ENCODE data around the gene DUSP2.

Gene DUSP2

GRCh38 chr2:96103761-96104486 is 41.3 kb downstream of the DUSP2 start:
- Histone ChIP-seq H3K9me3 (replicated peaks; ENCODE audit: insufficient read depth, low read length) (no peaks in the 10 kb centered on the region), H3K9ac (ENCODE audit: low read length) (no peak overlapping the region), H3K4me1 (ENCODE audit: low read length) (no peaks in the 10 kb centered on the region), H3F3A (ENCODE audit: insufficient read depth, low read length) (no peaks in the 10 kb centered on the region), H4K20me1 (ENCODE audit: insufficient read depth, low read length) (no peaks in the 10 kb centered on the region), H3K36me3 (replicated peaks; ENCODE audit: insufficient read depth, low read length) (no peaks in the 10 kb centered on the region), H3K4me3 (ENCODE audit: low read length) (no peak overlapping the region), H3K27me3 (replicated peaks; ENCODE audit: insufficient read depth, low read length) (peaks cover 17% of the 10 kb centered on the region), H2AFZ (ENCODE audit: low read length) (no peak overlapping the region), H3K27ac (ENCODE audit: low read length) (no peak overlapping the region), H3K9me2 (replicated peaks; ENCODE audit: insufficient read depth, low read length) (no peaks in the 10 kb centered on the region), H3K4me2 (ENCODE audit: low read depth, low read length) (no peak overlapping the region), H3K79me2 (ENCODE audit: low read length) (no peaks in the 10 kb centered on the region)
- TF ChIP-seq EZH2phosphoT487 (IDR thresholded peaks at IDR 0.05; ENCODE audit: low read length) (no peak), EZH2 (optimal IDR thresholded peaks at IDR 0.05; ENCODE audit: low read depth, low read length) (no peak), CTCF (IDR thresholded peaks at IDR 0.05; ENCODE audit: low read length) (no peak)
- DNase-seq: no peak

DNA sequence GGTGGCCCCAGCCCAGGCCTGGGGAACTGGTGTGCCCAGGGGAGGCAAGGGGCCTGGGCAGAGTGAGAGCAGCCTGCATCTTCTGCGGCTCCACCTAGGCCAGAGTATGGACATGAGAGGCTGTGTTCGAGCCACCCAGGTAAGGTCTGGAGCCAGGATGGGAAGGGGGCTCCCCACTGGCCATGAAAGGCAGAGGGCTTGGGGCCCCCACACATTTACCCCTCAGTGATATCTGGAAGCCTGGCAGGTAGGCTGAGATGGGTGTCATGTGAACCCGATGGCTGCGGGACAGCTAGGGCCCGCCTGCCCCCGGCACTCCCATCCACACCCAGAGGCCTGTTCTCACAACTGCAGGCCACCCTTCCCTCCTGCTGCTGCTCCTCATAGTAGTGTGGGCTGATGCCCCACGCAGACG is 42.0 kb downstream of the DUSP2 start:
- Histone ChIP-seq H3K4me3 (ENCODE audit: low read length) (no peak overlapping the region), H3K4me1 (ENCODE audit: low read length) (no peaks in the 10 kb centered on the region), H3K27me3 (replicated peaks; ENCODE audit: insufficient read depth, low read length) (peaks cover 11% of the 10 kb centered on the region; the same call in 1 of the 2 replicates), H3K9ac (ENCODE audit: low read length) (no peak overlapping the region), H3K9me2 (replicated peaks; ENCODE audit: insufficient read depth, low read length) (no peaks in the 10 kb centered on the region), H4K20me1 (ENCODE audit: insufficient read depth, low read length) (no peaks in the 10 kb centered on the region), H2AFZ (ENCODE audit: low read length) (no peak overlapping the region), H3K9me3 (replicated peaks; ENCODE audit: insufficient read depth, low read length) (no peaks in the 10 kb centered on the region), H3K36me3 (replicated peaks; ENCODE audit: insufficient read depth, low read length) (no peaks in the 10 kb centered on the region), H3K4me2 (ENCODE audit: low read depth, low read length) (no peak overlapping the region), H3F3A (ENCODE audit: insufficient read depth, low read length) (no peaks in the 10 kb centered on the region), H3K27ac (ENCODE audit: low read length) (no peak overlapping the region), H3K79me2 (ENCODE audit: low read length) (no peaks in the 10 kb centered on the region)
- no peak for DNase-seq
- no peak for TF ChIP-seq EZH2 (optimal IDR thresholded peaks at IDR 0.05; ENCODE audit: low read depth, low read length)
- TF ChIP-seq EZH2phosphoT487 (IDR thresholded peaks at IDR 0.05; ENCODE audit: low read length): no peak
- TF ChIP-seq CTCF (IDR thresholded peaks at IDR 0.05; ENCODE audit: low read length): no peak

DNA sequence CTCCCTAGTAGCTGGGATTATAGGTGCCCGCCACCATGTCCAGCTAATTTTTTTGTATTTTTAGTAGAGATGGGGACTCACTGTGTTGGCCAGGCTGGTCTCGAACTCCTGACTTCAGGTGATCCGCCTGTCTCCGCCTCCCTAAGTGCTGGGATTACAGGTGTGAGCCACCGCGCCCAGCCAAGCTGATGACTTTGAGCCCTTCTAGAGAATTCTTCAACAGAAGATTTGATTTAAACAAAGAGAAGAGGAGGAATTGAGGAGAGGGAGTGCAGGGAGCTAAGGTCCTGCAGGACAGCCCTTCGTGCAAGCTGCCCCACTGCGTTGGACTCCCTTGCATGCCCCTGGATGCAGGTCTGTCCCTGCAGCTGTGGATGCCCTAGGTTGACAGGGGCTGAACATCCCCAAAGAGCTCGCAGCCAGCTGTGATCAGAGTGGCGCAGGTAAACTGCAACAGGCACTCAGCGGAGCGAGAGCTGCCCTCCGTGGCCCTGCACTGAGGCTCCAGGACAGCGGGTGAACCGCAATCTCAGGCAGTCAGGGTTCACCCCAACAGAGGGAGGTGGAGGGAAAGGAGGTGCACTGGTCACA is 42.5 kb downstream of the DUSP2 start:
- H3K4me1 ChIP-seq (ENCODE audit: low read length): no peaks in the 10 kb centered on the region
- no peaks in the 10 kb centered on the region for H3F3A ChIP-seq (ENCODE audit: insufficient read depth, low read length)
- H3K4me3 ChIP-seq (ENCODE audit: low read length): no peak overlapping the region
- H3K36me3 ChIP-seq (replicated peaks; ENCODE audit: insufficient read depth, low read length): no peaks in the 10 kb centered on the region
- H3K9me2 ChIP-seq (replicated peaks; ENCODE audit: insufficient read depth, low read length): no peaks in the 10 kb centered on the region
- H3K27me3 ChIP-seq (replicated peaks; ENCODE audit: insufficient read depth, low read length): peaks cover 7% of the 10 kb centered on the region; the same call in 1 of the 2 replicates
- H4K20me1 ChIP-seq (ENCODE audit: insufficient read depth, low read length): no peaks in the 10 kb centered on the region
- no peaks in the 10 kb centered on the region for H3K9me3 ChIP-seq (replicated peaks; ENCODE audit: insufficient read depth, low read length)
- H3K27ac ChIP-seq (ENCODE audit: low read length): no peak overlapping the region
- TF ChIP-seq EZH2 (optimal IDR thresholded peaks at IDR 0.05; ENCODE audit: low read depth, low read length) (no peak), EZH2phosphoT487 (IDR thresholded peaks at IDR 0.05; ENCODE audit: low read length) (no peak), CTCF (IDR thresholded peaks at IDR 0.05; ENCODE audit: low read length) (no peak)
- DNase-seq: no peak
- no peak overlapping the region for H3K9ac ChIP-seq (ENCODE audit: low read length)
- H3K4me2 ChIP-seq (ENCODE audit: low read depth, low read length): no peak overlapping the region
- H3K79me2 ChIP-seq (ENCODE audit: low read length): no peaks in the 10 kb centered on the region
- no peak overlapping the region for H2AFZ ChIP-seq (ENCODE audit: low read length)
